ENCODE results near the gene IMMP2L. TPM values are rescaled to one million over a fixed set of nuclear protein-coding genes. Genes with fewer than 3 reads are reported as not detected.

The IMMP2L gene
- polyA plus RNA-seq, 2 of the 4 experiments (the other 2 are of a cell fraction) = 16.1 to 23.8 TPM

DNA sequence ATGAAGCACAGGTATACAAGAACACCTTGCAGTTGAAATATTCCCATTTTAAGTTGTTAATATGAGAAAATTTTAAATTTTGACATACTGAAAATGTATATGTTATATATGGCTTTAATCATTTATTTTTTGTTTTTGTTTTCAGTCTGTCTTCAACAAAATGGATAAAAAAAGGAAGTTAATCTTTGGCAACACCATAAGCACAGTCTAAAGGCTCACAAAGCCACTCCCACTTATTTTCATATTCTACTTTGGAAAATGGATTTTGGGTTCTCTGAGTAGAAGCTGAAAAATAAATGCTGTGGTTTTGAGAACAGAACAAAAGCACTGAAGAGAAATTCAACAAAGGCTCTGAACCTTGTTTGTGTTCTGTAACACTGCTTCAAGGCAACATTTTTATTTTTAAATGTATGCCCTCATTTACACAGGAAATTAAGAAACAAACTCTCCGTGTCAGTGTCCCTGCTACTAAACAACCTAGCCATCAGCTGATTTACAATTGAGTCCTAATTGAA lies 552.7 kb downstream of the IMMP2L start:
- ChIA-PET POLR2A (no interaction called here), CTCF (no interaction called here)
- Histone ChIP-seq H3K4me3 (no peak overlapping the region), H3K27ac (no peak overlapping the region), H3K4me2 (no peak overlapping the region), H3K4me1 (peaks cover 36% of the 10 kb centered on the region), H3K9me3 (no peaks in the 10 kb centered on the region)
- DNase-seq (ENCODE audit: low read depth in 1 of 2, low spot score in 1 of 2) (no peak), ATAC-seq (no peak), FAIRE-seq (no peak)
- WGBS (ENCODE audit: missing lambda C conversion rate) = 65% methylated on average over 1 of the region's 1 CpG
- TF ChIP-seq POLR2AphosphoS2 (conservative IDR thresholded peaks at IDR 0.05; ENCODE audit: low read length) (no peak), MAFK (IDR thresholded peaks at IDR 0.05; ENCODE audit: partially characterized antibody) (no peak), NFE2L2 (conservative IDR thresholded peaks at IDR 0.05; ENCODE audit: low read length) (no peak), SREBF2 (IDR thresholded peaks at IDR 0.05) (no peak), PBX3 (IDR thresholded peaks at IDR 0.05) (no peak), RFX5 (IDR thresholded peaks at IDR 0.05) (no peak), CEBPB (IDR thresholded peaks at IDR 0.05) (no peak), TFCP2L1 (CRISPR knock-in tag; IDR thresholded peaks at IDR 0.05) (no peak), NPAS2 (CRISPR knock-in tag; IDR thresholded peaks at IDR 0.05; ENCODE audit: borderline replicate concordance) (no peak), CTCF (IDR thresholded peaks at IDR 0.05) (no peak), USF2 (IDR thresholded peaks at IDR 0.05) (no peak), MYC (IDR thresholded peaks at IDR 0.05; ENCODE audit: borderline replicate concordance, low read length) (no peak), ESRRA (IDR thresholded peaks at IDR 0.05; ENCODE audit: borderline replicate concordance, low read length) (no peak), ZNF302 (CRISPR knock-in tag; IDR thresholded peaks at IDR 0.05) (no peak)
- TF ChIP-seq, protein P1, sequence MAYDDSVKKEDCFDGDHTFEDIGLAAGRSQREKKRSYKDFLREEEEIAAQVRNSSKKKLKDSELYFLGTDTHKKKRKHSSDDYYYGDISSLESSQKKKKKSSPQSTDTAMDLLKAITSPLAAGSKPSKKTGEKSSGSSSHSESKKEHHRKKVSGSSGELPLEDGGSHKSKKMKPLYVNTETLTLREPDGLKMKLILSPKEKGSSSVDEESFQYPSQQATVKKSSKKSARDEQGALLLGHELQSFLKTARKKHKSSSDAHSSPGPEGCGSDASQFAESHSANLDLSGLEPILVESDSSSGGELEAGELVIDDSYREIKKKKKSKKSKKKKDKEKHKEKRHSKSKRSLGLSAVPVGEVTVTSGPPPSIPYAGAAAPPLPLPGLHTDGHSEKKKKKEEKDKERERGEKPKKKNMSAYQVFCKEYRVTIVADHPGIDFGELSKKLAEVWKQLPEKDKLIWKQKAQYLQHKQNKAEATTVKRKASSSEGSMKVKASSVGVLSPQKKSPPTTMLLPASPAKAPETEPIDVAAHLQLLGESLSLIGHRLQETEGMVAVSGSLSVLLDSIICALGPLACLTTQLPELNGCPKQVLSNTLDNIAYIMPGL (CRISPR knock-in tag; IDR thresholded peaks at IDR 0.05; ENCODE audit: borderline replicate concordance) = no peak

DNA sequence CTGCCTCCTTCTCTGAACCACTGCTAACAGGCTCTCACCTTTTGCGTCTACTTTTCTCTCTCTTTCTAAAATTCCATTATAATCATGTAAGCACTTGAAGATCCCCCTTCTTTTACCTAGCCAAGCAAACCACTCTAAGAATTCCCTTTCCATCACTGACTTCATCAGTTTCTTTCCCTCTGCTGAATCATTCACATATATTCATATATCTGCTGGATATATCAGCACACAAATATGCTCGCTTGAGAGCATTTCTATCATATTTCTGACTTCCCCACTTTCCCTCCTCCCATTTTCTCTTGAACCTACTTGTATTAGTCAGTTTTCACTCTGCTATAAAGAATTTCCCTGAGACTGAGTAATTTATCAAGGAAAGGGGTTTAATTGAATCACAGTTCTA lies 555.6 kb downstream of the IMMP2L start:
- Histone ChIP-seq H3K27ac (no peak overlapping the region), H3K4me3 (no peak overlapping the region), H3K4me1 (peaks cover 10% of the 10 kb centered on the region), H3K9me3 (no peaks in the 10 kb centered on the region), H3K4me2 (no peak overlapping the region)
- FAIRE-seq (no peak), DNase-seq (ENCODE audit: low read depth in 1 of 2, low spot score in 1 of 2) (no peak), ATAC-seq (no peak)
- ChIA-PET CTCF (no interaction called here), POLR2A (no interaction called here)
- TF ChIP-seq POLR2A (IDR thresholded peaks at IDR 0.05; ENCODE audit: low read length) (no peak), SMC3 (IDR thresholded peaks at IDR 0.05) (no peak), KDM5A (IDR thresholded peaks at IDR 0.05) (no peak), CEBPB (IDR thresholded peaks at IDR 0.05) (no peak), USF2 (IDR thresholded peaks at IDR 0.05) (no peak), CHD4 (IDR thresholded peaks at IDR 0.05; ENCODE audit: borderline replicate concordance) (no peak), HOXB13 (CRISPR knock-in tag; IDR thresholded peaks at IDR 0.05; ENCODE audit: low read depth) (no peak), KDM1A (IDR thresholded peaks at IDR 0.05; ENCODE audit: low read depth) (no peak), MYC (IDR thresholded peaks at IDR 0.05; ENCODE audit: borderline replicate concordance, low read length) (no peak), RAD21 (conservative IDR thresholded peaks at IDR 0.05 in 1 of 2, IDR thresholded peaks at IDR 0.05 in 1 of 2) (no peak), NR3C1 (IDR thresholded peaks at IDR 0.05) (no peak), EHF (CRISPR knock-in tag; IDR thresholded peaks at IDR 0.05) (no peak), EP300 (IDR thresholded peaks at IDR 0.05) (no peak), FOSL2 (IDR thresholded peaks at IDR 0.05) (no peak), FOSL2 (CRISPR knock-in tag; IDR thresholded peaks at IDR 0.05) (no peak)
- TF ChIP-seq, protein P2, sequence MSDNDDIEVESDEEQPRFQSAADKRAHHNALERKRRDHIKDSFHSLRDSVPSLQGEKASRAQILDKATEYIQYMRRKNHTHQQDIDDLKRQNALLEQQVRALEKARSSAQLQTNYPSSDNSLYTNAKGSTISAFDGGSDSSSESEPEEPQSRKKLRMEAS (IDR thresholded peaks at IDR 0.05) = no peak
- TF ChIP-seq, protein P1 (CRISPR knock-in tag; IDR thresholded peaks at IDR 0.05; ENCODE audit: borderline replicate concordance) = no peak
- 93% methylated on average over 2 of the region's 2 CpGs for WGBS (ENCODE audit: missing lambda C conversion rate)

Measured in A549 (cell line).